Spinal cord (tissue), 10 donors: ENCODE data around the gene LCE1F. TPM values are rescaled to one million over a fixed set of nuclear protein-coding genes. Genes with fewer than 3 reads are reported as not detected.

Source experiments
- DNase-seq, 6 donors: peaks; one replicate each; pipeline versions ENCODE4 v3.0.0 to v3.0.0-alpha.2; 2013 to 2015; ENCODE audit warnings: low spot score in 6 of 6, low read depth in 4 of 6
- H3K27ac ChIP-seq: one replicate; pipeline ENCODE4 v1.5.1; 2013; ENCODE audit warnings: low read depth, low read length, control low read depth
- H3K27me3 ChIP-seq: one replicate; pipeline ENCODE4 v1.6.1; 2013; ENCODE audit warnings: low read length; ENCODE audit not compliant: control insufficient read depth, insufficient read depth
- H3K36me3 ChIP-seq: one replicate; pipeline ENCODE4 v1.6.1; 2013; ENCODE audit warnings: low read length; ENCODE audit not compliant: control insufficient read depth, insufficient read depth
- H3K4me1 ChIP-seq: one replicate; pipeline ENCODE4 v1.6.1; 2013; ENCODE audit warnings: low read length; ENCODE audit not compliant: control insufficient read depth, insufficient read depth
- H3K4me3 ChIP-seq: one replicate; pipeline ENCODE4 v1.5.1; 2013; ENCODE audit warnings: low read depth, low read length, control low read depth
- H3K9me3 ChIP-seq: one replicate; pipeline ENCODE4 v1.6.1; 2013; ENCODE audit warnings: low read length; ENCODE audit not compliant: control insufficient read depth, insufficient read depth
- WGBS: methylation state at CpG from one replicate; pipeline ENCODE4 v1.1.5; 2013; ENCODE audit warnings: missing lambda C conversion rate; ENCODE audit not compliant: insufficient coverage; 5-methylcytosine and 5-hydroxymethylcytosine counted together
- polyA plus RNA-seq, 2 donors: library from polyadenylated mRNA; unstranded; fragments of 120-200 nt; gene quantifications; one replicate each; pipeline ENCODE4 v1.2.1, GENCODE V29; 2013; ENCODE audit not compliant: insufficient read length in 2 of 2
- total RNA-seq, 2 donors: library from RNA; depleted of rRNA in 1 of 2; stranded (reverse); fragments of 120-200 nt in 1 of 2; fragments of >200 nt in 1 of 2; gene quantifications; one replicate each; pipeline versions ENCODE4 v1.2.3 to v1.2.4, GENCODE V29; 2013 to 2014
- donor health status: healthy.

The LCE1F gene
- total and polyA plus RNA-seq, 4 donors, result not detected

GRCh38 chr1:152747831-152748230, 27.1 kb upstream of the LCE1F start:
- Histone ChIP-seq H3K4me1 (no peaks in the 10 kb centered on the region), H3K27ac (no peak overlapping the region), H3K9me3 (no peaks in the 10 kb centered on the region), H3K27me3 (no peaks in the 10 kb centered on the region), H3K36me3 (no peaks in the 10 kb centered on the region), H3K4me3 (no peak overlapping the region)
- WGBS, result no CpG with 5 or more reads among the region's 1 CpG
- no peak for DNase-seq

- 43% methylated on average over 1 of the region's 1 CpG for WGBS
- H3K27me3 ChIP-seq, result no peaks in the 10 kb centered on the region
- no peaks in the 10 kb centered on the region for H3K4me1 ChIP-seq
- no peaks in the 10 kb centered on the region for H3K36me3 ChIP-seq
- H3K9me3 ChIP-seq, result no peaks in the 10 kb centered on the region
- no peak overlapping the region for H3K27ac ChIP-seq
- H3K4me3 ChIP-seq, result no peak overlapping the region
- DNase-seq, result no peak
Observed at GRCh38 chr1:152752225-152752624, 22.7 kb upstream of the LCE1F start.

GRCh38 chr1:152753586-152753985, 21.4 kb upstream of the LCE1F start:
- Histone ChIP-seq H3K27ac (no peak overlapping the region), H3K9me3 (no peaks in the 10 kb centered on the region), H3K36me3 (no peaks in the 10 kb centered on the region), H3K4me1 (no peaks in the 10 kb centered on the region), H3K27me3 (no peaks in the 10 kb centered on the region), H3K4me3 (no peak overlapping the region)
- no peak for DNase-seq
- no CpG with 5 or more reads among the region's 1 CpG for WGBS

- no CpG with 5 or more reads among the region's 2 CpGs for WGBS
- H3K27me3 ChIP-seq, result no peaks in the 10 kb centered on the region
- no peak for DNase-seq
- no peak overlapping the region for H3K27ac ChIP-seq
- H3K9me3 ChIP-seq, result no peaks in the 10 kb centered on the region
- H3K36me3 ChIP-seq, result no peaks in the 10 kb centered on the region
- no peaks in the 10 kb centered on the region for H3K4me1 ChIP-seq
- no peak overlapping the region for H3K4me3 ChIP-seq
Observed at GRCh38 chr1:152756872-152757271, 18.1 kb upstream of the LCE1F start.

GRCh38 chr1:152757747-152758146, 17.2 kb upstream of the LCE1F start, which contains the start of gene KPRP:
KPRP (plus strand) TSS chr1:152758025; CDS start chr1:152759589, 1,564 bp downstream.
- no peak within 1 kb of the TSS for H3K27ac ChIP-seq
- no peaks in the 10 kb centered on the region for H3K27me3 ChIP-seq
- no peak for DNase-seq
- WGBS, result 75% methylated on average over 5 of the region's 6 CpGs
- H3K9me3 ChIP-seq, result no peaks in the 10 kb centered on the region
- no peak within 1 kb of the TSS for H3K4me3 ChIP-seq
- H3K4me1 ChIP-seq, result no peaks in the 10 kb centered on the region
- no peaks in the 10 kb centered on the region for H3K36me3 ChIP-seq

GRCh38 chr1:152758636-152759035, 16.3 kb upstream of the LCE1F start:
- no peak for DNase-seq
- Histone ChIP-seq H3K4me3 (no peak overlapping the region), H3K27ac (no peak overlapping the region), H3K36me3 (no peaks in the 10 kb centered on the region), H3K27me3 (no peaks in the 10 kb centered on the region), H3K9me3 (no peaks in the 10 kb centered on the region), H3K4me1 (no peaks in the 10 kb centered on the region)
- WGBS, result 86% methylated on average over 3 of the region's 4 CpGs

- Histone ChIP-seq H3K9me3 (no peaks in the 10 kb centered on the region), H3K4me1 (no peaks in the 10 kb centered on the region), H3K27ac (no peak overlapping the region), H3K27me3 (no peaks in the 10 kb centered on the region), H3K4me3 (no peak overlapping the region), H3K36me3 (no peaks in the 10 kb centered on the region)
- DNase-seq, result no peak
- WGBS, result 90% methylated on average over 7 of the region's 8 CpGs
Observed at GRCh38 chr1:152759453-152760173, 15.3 kb upstream of the LCE1F start.

- Histone ChIP-seq H3K4me1 (no peaks in the 10 kb centered on the region), H3K4me3 (no peak overlapping the region), H3K27ac (no peak overlapping the region), H3K36me3 (no peaks in the 10 kb centered on the region), H3K27me3 (no peaks in the 10 kb centered on the region), H3K9me3 (no peaks in the 10 kb centered on the region)
- no peak for DNase-seq
- 93% methylated on average over 31 of the region's 31 CpGs for WGBS
Observed at GRCh38 chr1:152760551-152761190, 14.3 kb upstream of the LCE1F start.

- H3K9me3 ChIP-seq, result no peaks in the 10 kb centered on the region
- no peak for DNase-seq
- H3K27me3 ChIP-seq, result no peaks in the 10 kb centered on the region
- WGBS, result 86% methylated on average over 2 of the region's 3 CpGs
- H3K4me1 ChIP-seq, result no peaks in the 10 kb centered on the region
- no peak overlapping the region for H3K4me3 ChIP-seq
- H3K27ac ChIP-seq, result no peak overlapping the region
- H3K36me3 ChIP-seq, result no peaks in the 10 kb centered on the region
Observed at GRCh38 chr1:152761609-152762213, 13.2 kb upstream of the LCE1F start.
